Activated CD4-positive, CD25-positive, alpha-beta regulatory T cell treated with anti-CD3 and anti-CD28 coated beads, Interleukin-2, amount 50 U/mL, for 72 hours (primary cell): ENCODE measurements around the gene ZNF76.
"Not testable (repeated sequence)": the region's sequence is repeated elsewhere in the genome, so short reads cannot be mapped to it uniquely, and the experiment has no call there.

Experiments used
- DNase-seq: peaks from one replicate; pipeline ENCODE4 v3.0.0; 2021

Gene ZNF76

GRCh38 chr6:35302604-35303241, 43.2 kb downstream of the ZNF76 start:
- peak; percentile 80 for DNase-seq

- DNase-seq: no peak
Observed at GRCh38 chr6:35304299-35304698, 44.8 kb downstream of the ZNF76 start.

GRCh38 chr6:35305117-35305516, 45.6 kb downstream of the ZNF76 start:
- DNase-seq: no peak

GRCh38 chr6:35307138-35307537, 47.6 kb downstream of the ZNF76 start:
- DNase-seq: not testable (repeated sequence)

- DNase-seq: not testable (repeated sequence)
Observed at GRCh38 chr6:35308543-35308942, 49.0 kb downstream of the ZNF76 start.

GRCh38 chr6:35309611-35310264, 50.2 kb downstream of the ZNF76 start:
- DNase-seq: no peak

GRCh38 chr6:35310265-35310831, 50.8 kb downstream of the ZNF76 start:
- no peak for DNase-seq

- DNase-seq: peak; percentile 55
Observed at GRCh38 chr6:35311390-35312075, 52.0 kb downstream of the ZNF76 start.

GRCh38 chr6:35312076-35312800, 52.7 kb downstream of the ZNF76 start:
- peak; percentile 29 for DNase-seq

- no peak for DNase-seq
Observed at GRCh38 chr6:35312807-35313206, 53.3 kb downstream of the ZNF76 start.

- DNase-seq: no peak
Observed at GRCh38 chr6:35317483-35318195, 58.1 kb downstream of the ZNF76 start.

- DNase-seq: no peak
Observed at GRCh38 chr6:35318196-35319171, 58.9 kb downstream of the ZNF76 start.

- no peak for DNase-seq
Observed at GRCh38 chr6:35319346-35320030, 60.0 kb downstream of the ZNF76 start.

- DNase-seq: no peak
Observed at GRCh38 chr6:35320031-35320410, 60.5 kb downstream of the ZNF76 start.

GRCh38 chr6:35321091-35321490, 61.6 kb downstream of the ZNF76 start:
- peak; percentile 13 for DNase-seq

- peak; percentile 59 for DNase-seq
Observed at GRCh38 chr6:35327349-35328027, 68.0 kb downstream of the ZNF76 start.

GRCh38 chr6:35328108-35328723, 68.7 kb downstream of the ZNF76 start:
- DNase-seq: no peak

GRCh38 chr6:35328965-35329364, 69.4 kb downstream of the ZNF76 start:
- not testable (repeated sequence) for DNase-seq

- DNase-seq: no peak
Observed at GRCh38 chr6:35330541-35331119, 71.1 kb downstream of the ZNF76 start.
